ENCODE measurements around the gene AFAP1L1. TPM values are rescaled to one million over a fixed set of nuclear protein-coding genes. Genes with fewer than 3 reads are reported as not detected.

AFAP1L1 gene
- total and polyA plus RNA-seq, 2 donors (not counting 3 experiments of a cell fraction or from before 2014, with no cell fraction given), result 7.9 to 73.2 TPM

GRCh38 chr5:149235841-149236240, 35.8 kb upstream of the AFAP1L1 start:
- H3K27me3 ChIP-seq (ENCODE audit: control insufficient read depth in 2 of 2, insufficient read depth in 2 of 2, low read length in 2 of 2), result no peaks in the 10 kb centered on the region
- no peaks in the 10 kb centered on the region for H3K9me1 ChIP-seq (replicated peaks; ENCODE audit: control insufficient read depth, extremely low read depth, insufficient read depth, low read length)
- dilution Hi-C loops (cut with MboI; ENCODE audit: extremely low pct_ligation_motif_present, low sequenced_read_pairs) (no loop called here), intact Hi-C loops (cut with micrococcal nuclease) (no loop called here)
- H4K20me1 ChIP-seq (replicated peaks; ENCODE audit: control insufficient read depth, extremely low read depth, insufficient read depth, low read length), result no peaks in the 10 kb centered on the region
- TF ChIP-seq MYC (IDR thresholded peaks at IDR 0.05; ENCODE audit: low read depth, low read length) (no peak), JUN (IDR thresholded peaks at IDR 0.05; ENCODE audit: borderline replicate concordance, insufficient read depth, insufficient read length, low read depth) (no peak), POLR2A (IDR thresholded peaks at IDR 0.05; ENCODE audit: low read depth, low read length) (no peak), FOS (IDR thresholded peaks at IDR 0.05; ENCODE audit: borderline replicate concordance, insufficient read depth, low read length) (no peak), EZH2 (IDR thresholded peaks at IDR 0.05; ENCODE audit: borderline replicate concordance, low read depth, low read length, severe bottlenecking) (no peak), MAX (IDR thresholded peaks at IDR 0.05; ENCODE audit: insufficient read depth, insufficient read length) (no peak), POLR2AphosphoS5 (IDR thresholded peaks at IDR 0.05; ENCODE audit: insufficient read depth, low read depth, low read length) (no peak)
- H3K36me3 ChIP-seq (ENCODE audit: control insufficient read depth in 2 of 2, extremely low read depth in 1 of 2, insufficient read depth in 2 of 2, low read length in 2 of 2), result peaks cover 1 to 3% of the 10 kb centered on the region in 2 experiments
- BruUV-seq (replicated peaks), result no TSS peak
- no peak for DNase-seq (ENCODE audit: low read depth, low spot score)
- H3K9me3 ChIP-seq (replicated peaks; ENCODE audit: control insufficient read depth, insufficient read depth, low read length), result no peaks in the 10 kb centered on the region
- no peak overlapping the region for H3K27ac ChIP-seq (ENCODE audit: insufficient read depth, low read depth, low read length)
- no peaks in the 10 kb centered on the region for H3K79me2 ChIP-seq (ENCODE audit: control insufficient read depth, insufficient read depth, low read length)
- ChIA-PET CTCF (interaction anchor here (1.0 to 3.7 kb wide), 5 partner anchors 16 to 121 kb away, joined by 3 to 31 read pairs (median 5); partner anchors contain the start of gene ABLIM3), POLR2A (no interaction called here)
- no peak overlapping the region for H3K4me3 ChIP-seq (replicated peaks in 1 of 3; ENCODE audit: insufficient read depth in 1 of 3, low read depth in 1 of 3, low read length in 3 of 3)
- no peak for FAIRE-seq
- no peak overlapping the region for H2AFZ ChIP-seq (ENCODE audit: low read depth, low read length)
- H3K4me1 ChIP-seq (ENCODE audit: control insufficient read depth, extremely low read depth, insufficient read depth, low read length), result peaks cover 9% of the 10 kb centered on the region
- no peak overlapping the region for H3K4me2 ChIP-seq (ENCODE audit: insufficient read depth, low read length)
- no peak overlapping the region for H3K9ac ChIP-seq (replicated peaks; ENCODE audit: extremely low read depth, insufficient read depth, low read length)

- H3K4me3 ChIP-seq (replicated peaks in 1 of 3; ENCODE audit: insufficient read depth in 1 of 3, low read depth in 1 of 3, low read length in 3 of 3), result no peak overlapping the region
- no peak for TF ChIP-seq FOS (IDR thresholded peaks at IDR 0.05; ENCODE audit: borderline replicate concordance, insufficient read depth, low read length)
- TF ChIP-seq CTCF (IDR thresholded peaks at IDR 0.05; ENCODE audit: extremely low read depth in 1 of 2, insufficient read depth in 1 of 2, low read depth in 1 of 2, low read length in 2 of 2), result peak in 1 of 2 donors; percentile 31
- no peak for TF ChIP-seq POLR2A (IDR thresholded peaks at IDR 0.05; ENCODE audit: low read depth, low read length)
- no peak for TF ChIP-seq POLR2AphosphoS5 (IDR thresholded peaks at IDR 0.05; ENCODE audit: insufficient read depth, low read depth, low read length)
- no peak overlapping the region for H3K27ac ChIP-seq (ENCODE audit: insufficient read depth, low read depth, low read length)
- no peaks in the 10 kb centered on the region for H3K9me3 ChIP-seq (replicated peaks; ENCODE audit: control insufficient read depth, insufficient read depth, low read length)
- ChIA-PET CTCF (interaction anchor here (0.8 to 3.7 kb wide), 14 partner anchors 9 to 503 kb away, joined by 3 to 31 read pairs (median 9); partner anchors contain the start of gene ABLIM3), POLR2A (no interaction called here)
- H3K27me3 ChIP-seq (ENCODE audit: control insufficient read depth in 2 of 2, insufficient read depth in 2 of 2, low read length in 2 of 2), result no peaks in the 10 kb centered on the region
- peaks cover 9% of the 10 kb centered on the region for H3K4me1 ChIP-seq (ENCODE audit: control insufficient read depth, extremely low read depth, insufficient read depth, low read length)
- no peaks in the 10 kb centered on the region for H4K20me1 ChIP-seq (replicated peaks; ENCODE audit: control insufficient read depth, extremely low read depth, insufficient read depth, low read length)
- no peak overlapping the region for H2AFZ ChIP-seq (ENCODE audit: low read depth, low read length)
- DNase-seq (ENCODE audit: low read depth, low spot score) (no peak), FAIRE-seq (no peak)
- no peaks in the 10 kb centered on the region for H3K9me1 ChIP-seq (replicated peaks; ENCODE audit: control insufficient read depth, extremely low read depth, insufficient read depth, low read length)
- H3K9ac ChIP-seq (replicated peaks; ENCODE audit: extremely low read depth, insufficient read depth, low read length), result no peak overlapping the region
- H3K4me2 ChIP-seq (ENCODE audit: insufficient read depth, low read length), result no peak overlapping the region
- H3K79me2 ChIP-seq (ENCODE audit: control insufficient read depth, insufficient read depth, low read length), result no peaks in the 10 kb centered on the region
- peaks cover 1 to 3% of the 10 kb centered on the region in 2 experiments for H3K36me3 ChIP-seq (ENCODE audit: control insufficient read depth in 2 of 2, extremely low read depth in 1 of 2, insufficient read depth in 2 of 2, low read length in 2 of 2)
- BruUV-seq (replicated peaks), result no TSS peak
- intact Hi-C loops (cut with micrococcal nuclease), result no loop called here
- dilution Hi-C loops (cut with MboI; ENCODE audit: extremely low pct_ligation_motif_present, low sequenced_read_pairs), result no loop called here
Measured at GRCh38 chr5:149237662-149238061, 34.0 kb upstream of the AFAP1L1 start.
